Stimulated activated CD8-positive, alpha-beta memory T cell treated with anti-CD3 and anti-CD28 coated beads, Interleukin-15, amount 100 ng/mL, for 24 hours (primary cell): ENCODE results near the gene ODF2.
"Not testable (repeated sequence)": the region's sequence is repeated elsewhere in the genome, so short reads cannot be mapped to it uniquely, and the experiment has no call there.

Experiments
- DNase-seq: peaks from one replicate; pipeline ENCODE4 v3.0.0-alpha.2; 2020; ENCODE audit warnings: low read depth

Gene ODF2

DNA sequence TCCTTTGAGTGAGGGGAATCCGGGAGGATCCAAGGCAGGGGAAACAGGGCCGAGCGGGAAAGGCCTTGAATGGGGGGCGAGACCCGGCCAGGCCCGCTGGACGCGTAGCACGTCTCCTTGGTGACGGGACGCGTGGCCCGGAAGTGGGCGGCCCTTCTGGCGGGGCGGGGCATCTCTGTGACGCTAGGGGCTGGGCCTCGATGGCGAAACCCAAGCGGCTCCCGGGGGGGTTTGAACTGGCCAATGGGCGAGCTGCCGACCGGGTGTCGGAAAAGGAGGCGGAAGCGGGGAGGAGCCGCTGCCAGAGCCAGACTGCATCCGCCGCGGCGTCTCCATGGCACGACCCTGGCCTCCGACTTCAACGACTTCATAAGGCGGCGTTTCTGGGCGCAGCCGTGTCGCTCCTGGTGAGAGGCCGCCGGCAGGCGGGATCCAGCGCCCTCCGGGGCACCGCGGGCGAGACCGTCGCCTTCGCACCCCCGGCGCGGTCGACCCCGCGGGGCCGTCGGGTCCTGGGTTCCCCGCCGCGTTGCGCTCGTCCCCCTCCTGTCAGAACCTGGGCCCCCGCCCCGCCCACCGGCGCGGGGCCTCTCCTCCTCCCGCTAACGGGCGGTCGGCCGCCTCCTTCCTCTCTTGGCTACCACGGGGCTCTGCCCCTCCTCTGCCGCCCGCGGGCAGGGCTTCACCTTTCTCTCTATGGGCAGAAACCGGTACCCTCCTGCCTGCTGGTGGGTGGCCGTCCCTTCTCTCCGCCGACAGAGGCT lies at the start of gene ODF2:
TSS of gene ODF2 (plus strand) at position 158 of the 764 bp plus-strand sequence. CDS start at position 244, 86 bp downstream.
- peak; percentile 96 for DNase-seq

DNA sequence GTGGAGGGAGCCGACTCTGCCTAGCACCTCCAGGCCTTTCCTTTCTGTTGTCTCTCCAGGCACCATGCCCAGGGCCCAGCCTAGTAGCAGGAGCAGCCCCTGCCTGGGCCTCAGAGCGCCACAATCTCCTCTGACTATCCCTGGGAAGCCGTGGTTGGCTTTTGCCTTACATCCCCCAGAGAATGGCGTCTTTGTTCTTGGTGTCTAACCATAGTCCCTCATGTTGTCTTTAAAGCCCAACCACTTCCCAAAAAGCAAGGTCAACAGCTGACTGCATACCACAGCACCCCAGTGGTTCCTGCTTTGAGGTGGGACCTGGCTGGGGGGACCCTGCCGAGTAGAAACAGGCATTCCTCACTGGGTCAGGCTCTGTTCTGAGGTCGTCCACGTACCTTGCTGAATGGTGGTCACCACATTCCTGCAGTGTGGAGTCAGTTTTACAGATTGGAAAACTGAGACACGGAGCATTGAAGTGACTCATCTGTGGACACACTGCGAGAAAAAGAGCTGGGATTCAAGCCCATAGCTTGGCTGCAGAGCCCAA lies 48.9 kb upstream of the ODF2 start:
- DNase-seq: no peak

- no peak for DNase-seq
Observed at GRCh38 chr9:128408963-128409431, 46.8 kb upstream of the ODF2 start.

- DNase-seq: no peak
Observed at GRCh38 chr9:128409450-128409849, 46.4 kb upstream of the ODF2 start.

DNA sequence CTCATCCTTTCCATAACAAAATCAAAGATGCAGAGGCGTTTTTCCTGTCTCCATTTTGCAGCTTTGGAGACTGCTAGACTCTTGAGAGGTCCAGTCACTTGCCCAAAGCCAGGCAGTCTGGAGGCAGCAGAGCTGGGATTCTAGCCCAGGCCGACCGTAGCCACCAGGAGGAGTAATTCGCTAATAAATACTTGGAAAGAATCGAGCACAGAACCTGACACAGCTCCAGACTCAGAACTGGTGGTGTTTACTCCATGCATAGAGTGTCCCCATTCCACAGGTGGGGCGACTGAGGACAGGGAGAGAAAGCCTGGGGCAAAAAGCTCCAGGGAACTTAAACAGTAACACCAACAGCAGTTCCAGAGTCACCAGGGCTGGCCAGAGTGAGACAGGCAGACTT lies 45.8 kb upstream of the ODF2 start:
- no peak for DNase-seq

DNA sequence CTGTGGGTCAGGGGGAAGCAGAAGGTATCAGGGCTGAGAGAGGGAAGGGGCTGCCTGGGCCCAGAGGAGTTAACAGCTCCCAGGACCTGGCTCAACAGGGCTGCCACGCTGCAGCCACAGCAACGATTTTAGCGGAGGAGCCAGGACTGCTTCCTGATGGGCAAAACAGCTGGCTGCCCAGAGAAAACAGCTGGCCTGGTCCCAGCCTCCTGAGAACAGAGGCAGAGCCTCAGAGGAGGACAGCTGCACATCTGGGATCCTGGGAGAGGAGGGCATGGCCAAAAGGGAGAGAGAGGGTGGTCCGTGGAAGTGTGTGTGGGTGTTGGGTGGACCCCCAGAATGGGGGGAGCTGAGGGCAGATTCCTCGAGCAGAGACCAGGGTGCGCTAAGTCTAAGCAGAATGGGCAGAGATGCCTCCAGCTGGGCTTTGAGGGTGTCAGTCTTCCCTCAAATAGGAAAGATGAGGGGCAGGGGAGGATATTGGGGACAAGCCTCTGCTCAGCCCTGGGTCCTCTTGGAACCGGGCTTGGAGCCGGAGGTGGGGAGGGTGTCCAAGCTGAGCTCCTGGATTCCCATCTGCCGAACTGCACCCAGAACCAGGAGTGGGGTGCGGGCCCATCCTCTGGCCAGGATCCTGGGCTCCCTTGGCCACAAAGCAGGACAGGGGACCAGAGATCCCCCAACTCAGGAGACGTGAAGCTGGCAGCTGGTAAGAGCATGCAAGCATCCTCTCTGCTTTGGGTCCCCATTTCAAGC lies 44.3 kb upstream of the ODF2 start:
- DNase-seq: no peak

GRCh38 chr9:128412120-128412790 lies 43.6 kb upstream of the ODF2 start:
- DNase-seq: no peak

GRCh38 chr9:128413728-128414127 lies 42.1 kb upstream of the ODF2 start:
- DNase-seq: not testable (repeated sequence)

GRCh38 chr9:128414461-128414860 lies 41.3 kb upstream of the ODF2 start:
- no peak for DNase-seq

DNA sequence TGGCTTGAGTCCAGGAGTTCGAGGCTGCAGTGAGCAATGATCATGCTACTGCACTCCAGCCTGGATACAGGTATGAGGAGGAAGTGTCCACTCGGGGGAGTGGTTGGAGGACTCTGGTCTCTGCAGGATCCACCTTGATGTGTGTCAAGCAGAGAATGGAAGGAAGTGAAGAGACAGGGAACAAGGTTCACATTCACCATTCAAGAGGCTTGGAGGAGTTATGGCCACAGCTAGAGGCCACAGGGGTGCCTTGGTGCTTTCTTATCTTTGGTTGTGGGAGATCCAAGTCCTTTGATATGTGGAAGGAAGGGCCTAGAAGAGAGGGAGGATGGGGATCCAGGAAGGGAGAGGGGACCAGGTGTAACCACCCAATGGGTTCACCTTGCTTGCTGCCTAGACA lies 40.5 kb upstream of the ODF2 start:
- no peak for DNase-seq

- no peak for DNase-seq
Observed at GRCh38 chr9:128416014-128416413, 39.8 kb upstream of the ODF2 start.

DNA sequence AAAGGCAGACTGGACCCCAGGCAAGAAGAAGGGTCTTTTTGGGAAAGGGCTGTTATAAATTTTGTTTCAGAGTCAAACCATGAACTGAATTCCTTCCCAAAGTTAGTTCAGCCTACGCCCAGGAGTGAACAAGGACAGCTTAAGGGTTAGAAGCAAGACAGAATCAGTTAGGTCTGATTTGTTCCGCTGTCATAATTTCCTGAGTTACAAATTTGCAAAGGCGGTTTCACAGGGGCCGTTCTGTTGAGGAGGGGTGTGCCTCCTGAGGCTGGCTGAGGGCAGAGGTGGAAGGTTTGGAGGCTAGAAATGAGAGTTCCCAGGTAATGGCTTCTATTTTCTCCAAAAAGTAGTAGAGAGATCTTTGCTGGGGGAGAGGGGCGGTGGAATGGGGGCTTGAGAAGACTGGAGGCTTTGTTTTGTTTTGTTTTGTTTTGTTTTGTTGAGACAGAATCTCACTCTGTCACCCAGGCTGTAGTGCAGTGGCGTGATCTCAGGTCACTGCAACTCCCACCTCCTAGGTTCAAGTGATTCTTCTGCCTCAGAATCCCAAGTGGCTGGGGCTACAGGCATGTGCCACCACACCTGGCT lies 39.3 kb upstream of the ODF2 start:
- no peak for DNase-seq

DNA sequence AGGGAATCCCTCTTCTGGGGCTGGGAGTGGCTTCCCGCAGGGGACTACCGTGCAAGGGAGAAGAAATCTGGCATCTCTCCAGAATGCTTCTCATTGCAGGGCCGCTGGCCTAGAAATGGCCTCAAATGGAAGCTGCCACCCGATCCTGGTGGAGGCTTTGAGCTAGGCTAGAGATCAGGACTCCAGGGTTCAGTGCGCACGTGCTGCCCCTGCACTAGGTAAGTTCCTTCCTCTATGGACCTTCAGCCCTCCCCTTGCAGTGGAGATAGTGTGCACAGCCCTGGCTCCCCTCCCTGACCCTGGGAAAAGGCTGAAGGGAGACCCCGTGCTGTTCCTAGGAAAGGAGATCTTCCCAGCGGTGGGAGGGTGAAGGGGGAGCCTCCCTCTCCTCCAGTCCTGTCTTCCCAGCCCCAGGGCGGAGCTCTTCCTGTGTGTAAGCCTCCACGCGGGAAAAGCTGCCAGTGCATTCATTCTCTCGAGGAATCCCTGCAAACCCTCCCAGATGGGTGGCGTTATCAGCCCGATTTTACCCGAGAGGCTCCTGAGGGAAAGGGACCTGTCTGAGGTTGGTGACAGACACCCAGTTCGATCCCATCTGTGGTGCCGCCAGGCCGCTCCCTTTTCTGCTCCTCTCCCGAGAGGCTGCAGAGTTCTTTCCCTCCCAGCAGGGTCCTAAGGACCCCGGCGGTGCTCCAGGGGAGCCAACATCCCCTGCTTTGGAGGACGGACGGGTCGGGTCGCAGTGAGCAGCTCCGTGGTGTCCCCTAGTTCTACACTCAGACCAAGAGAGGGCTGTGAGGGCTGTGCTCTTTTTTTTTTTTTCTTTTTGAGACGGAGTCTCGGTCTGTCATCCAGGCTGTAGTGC lies 36.5 kb upstream of the ODF2 start:
- no peak for DNase-seq

DNA sequence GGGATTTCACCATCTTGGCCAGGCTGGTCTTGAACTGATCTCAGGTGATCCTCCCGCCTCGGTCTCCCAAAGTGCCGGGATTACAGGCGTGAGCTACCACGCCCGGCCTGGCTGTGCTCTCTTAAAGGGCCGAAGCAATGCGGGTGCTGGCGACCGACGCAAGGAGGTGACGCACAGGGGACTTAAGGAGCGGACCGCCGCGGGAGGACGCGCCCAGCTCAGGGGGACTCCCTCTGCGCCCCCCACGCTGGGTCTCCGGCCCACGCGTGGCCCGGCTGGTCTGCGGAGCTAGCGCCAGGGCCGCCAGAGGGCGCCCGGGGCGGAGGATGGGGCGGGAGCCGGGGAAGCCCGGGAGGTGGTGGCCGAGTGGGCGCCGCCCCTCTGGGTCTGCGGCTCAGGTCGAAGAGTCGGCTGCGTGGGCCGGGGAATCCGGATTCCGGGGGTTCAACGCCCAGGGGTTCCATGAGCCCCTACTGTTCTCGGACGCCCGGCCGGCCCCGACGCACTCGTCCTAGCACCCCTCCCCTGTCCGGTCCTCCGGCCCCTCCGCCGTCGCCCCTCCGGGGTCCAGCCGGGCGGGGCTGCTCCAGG lies 35.7 kb upstream of the ODF2 start:
- peak; percentile 37 for DNase-seq

- DNase-seq: peak; percentile 13
Observed at GRCh38 chr9:128420651-128421481, 34.9 kb upstream of the ODF2 start, which contains the start of gene CERCAM. Gene CERCAM (plus strand): TSS chr9:128420857. CDS start chr9:128420878, 21 bp downstream.

DNA sequence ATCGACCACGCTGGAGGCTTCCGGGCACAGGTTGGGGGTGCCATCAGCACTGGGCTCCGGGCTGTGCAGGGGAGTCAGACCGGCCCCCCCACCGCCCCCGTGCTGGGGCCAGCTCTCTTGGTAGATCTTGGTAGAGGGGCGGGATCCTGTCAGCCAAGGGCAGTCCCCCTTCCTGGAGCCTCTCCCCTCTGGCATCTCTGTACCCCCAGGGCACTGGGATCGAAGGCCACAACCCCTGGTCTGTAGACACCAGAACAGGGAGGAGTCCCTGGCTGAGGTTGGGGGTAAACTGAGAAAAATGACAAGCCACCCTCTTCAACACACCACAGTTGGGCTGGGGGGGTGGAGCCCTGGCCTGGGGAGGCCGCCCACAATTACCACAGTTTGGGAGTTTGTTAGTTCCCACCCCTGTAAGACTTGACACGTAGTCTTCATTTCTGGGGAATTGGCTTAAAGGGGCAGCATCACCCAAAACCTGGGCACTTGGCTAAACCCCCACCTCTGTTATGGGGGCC lies 34.3 kb upstream of the ODF2 start:
- DNase-seq: no peak

DNA sequence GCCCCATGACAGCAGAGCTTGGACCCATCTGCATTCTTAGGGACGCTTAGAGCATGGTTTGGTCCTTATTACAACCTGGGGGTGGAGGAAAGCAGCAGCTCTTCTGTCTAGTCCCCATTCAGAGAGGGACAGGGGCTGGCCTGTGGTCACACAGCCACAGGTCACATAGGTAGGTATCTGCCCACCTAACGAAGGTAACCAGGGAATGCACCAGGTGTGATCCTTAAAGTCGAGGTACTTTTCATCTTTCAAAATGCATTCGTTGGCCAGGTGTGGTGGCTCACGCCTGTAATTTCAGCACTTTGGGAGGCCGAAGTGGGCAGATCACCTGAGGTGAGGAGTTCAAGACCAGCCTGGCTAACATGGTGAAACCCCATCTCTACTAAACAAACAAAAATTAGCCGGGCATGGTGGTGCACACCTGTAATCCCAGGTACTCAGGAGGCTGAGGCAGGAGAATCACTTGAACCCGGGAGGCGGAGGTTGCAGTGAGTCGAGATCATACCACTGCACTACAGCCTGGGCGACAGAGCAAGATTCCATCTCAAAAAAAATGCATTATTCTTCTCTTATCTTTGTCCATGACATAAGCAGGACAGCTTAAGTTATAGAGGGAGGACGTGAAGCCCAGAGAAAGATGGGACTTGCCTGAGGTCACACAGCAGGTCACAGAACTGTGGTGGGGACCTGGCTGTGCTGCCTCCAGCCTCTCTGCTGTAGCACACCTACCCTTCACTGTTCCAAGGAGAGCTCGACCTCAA lies 33.6 kb upstream of the ODF2 start:
- DNase-seq: not testable (repeated sequence)

DNA sequence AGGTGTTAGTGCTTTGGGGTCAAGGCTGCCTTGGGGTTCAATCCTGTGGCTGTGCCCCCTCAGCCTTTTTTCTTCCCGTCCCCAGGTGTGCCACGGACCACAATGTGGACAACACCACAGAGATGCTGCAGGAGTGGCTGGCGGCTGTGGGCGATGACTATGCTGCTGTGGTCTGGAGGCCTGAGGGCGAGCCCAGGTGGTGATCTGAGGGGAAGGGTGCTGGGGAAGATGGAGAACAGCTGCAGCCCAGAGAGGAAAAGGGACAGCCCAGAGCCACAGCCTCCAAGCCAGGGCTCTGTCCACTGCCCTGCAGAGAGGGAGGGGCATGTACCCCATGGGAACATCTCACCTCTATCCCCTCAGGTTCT lies 33.0 kb upstream of the ODF2 start:
- no peak for DNase-seq

DNA sequence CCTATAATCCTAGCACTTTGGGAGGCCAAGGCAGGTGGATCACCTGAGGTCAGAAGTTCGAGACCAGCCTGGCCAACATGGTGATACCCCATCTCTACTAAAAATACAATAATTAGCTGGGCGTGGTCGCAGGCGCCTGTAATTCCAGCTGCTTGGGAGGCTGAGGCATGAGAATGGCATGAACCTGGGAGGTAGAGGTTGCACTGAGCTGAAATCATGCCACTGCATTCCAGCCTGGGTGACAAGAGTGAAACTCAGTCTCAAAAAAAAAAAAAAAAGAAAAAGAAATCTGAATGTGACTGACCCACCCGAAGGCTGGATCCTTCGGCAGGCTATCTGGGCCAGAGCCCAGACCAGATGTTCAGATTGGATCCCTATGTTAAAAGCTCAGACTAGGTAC lies 32.5 kb upstream of the ODF2 start:
- not testable (repeated sequence) for DNase-seq
